NAMALWA (cell line): ENCODE data around the gene NEK6.

ENCODE experiments used
- DNase-seq: peaks from one replicate; pipeline ENCODE4 v3.0.0-alpha.2; 2015; ENCODE audit warnings: low spot score

The NEK6 gene

GRCh38 chr9:124342776-124343485 is 85.2 kb downstream of the NEK6 start:
- DNase-seq, result no peak

- no peak for DNase-seq
Measured at GRCh38 chr9:124343533-124344290, 86.0 kb downstream of the NEK6 start.

GRCh38 chr9:124344291-124345050 is 86.7 kb downstream of the NEK6 start:
- DNase-seq, result no peak

GRCh38 chr9:124345063-124345462 is 87.3 kb downstream of the NEK6 start:
- DNase-seq, result no peak

GRCh38 chr9:124345751-124346281 is 88.1 kb downstream of the NEK6 start:
- no peak for DNase-seq

- DNase-seq, result no peak
Measured at GRCh38 chr9:124346347-124347163, 88.8 kb downstream of the NEK6 start.

- DNase-seq, result no peak
Measured at GRCh38 chr9:124347206-124347967, 89.6 kb downstream of the NEK6 start.

- DNase-seq, result no peak
Measured at GRCh38 chr9:124347968-124348358, 90.2 kb downstream of the NEK6 start.

GRCh38 chr9:124348363-124348762 is 90.6 kb downstream of the NEK6 start:
- DNase-seq, result no peak

GRCh38 chr9:124348831-124349230 is 91.1 kb downstream of the NEK6 start:
- no peak for DNase-seq

GRCh38 chr9:124349267-124349666 is 91.5 kb downstream of the NEK6 start:
- no peak for DNase-seq

GRCh38 chr9:124349675-124350493 is 92.1 kb downstream of the NEK6 start:
- no peak for DNase-seq

- DNase-seq, result no peak
Measured at GRCh38 chr9:124350494-124351263, 92.9 kb downstream of the NEK6 start.

GRCh38 chr9:124351672-124352468 is 94.1 kb downstream of the NEK6 start:
- DNase-seq, result no peak

GRCh38 chr9:124352616-124353015 is 94.9 kb downstream of the NEK6 start:
- DNase-seq, result no peak

GRCh38 chr9:124353166-124353768 is 95.5 kb downstream of the NEK6 start:
- DNase-seq, result no peak

- no peak for DNase-seq
Measured at GRCh38 chr9:124353811-124354274, 96.1 kb downstream of the NEK6 start.
